KG1 (cell line): ENCODE measurements around the gene ZSCAN10.
"Not testable (repeated sequence)": the region's sequence is repeated elsewhere in the genome, so short reads cannot be mapped to it uniquely, and the experiment has no call there.

Source experiments
- DNase-seq: peaks from one replicate; lab custom pipeline; 2025; lab: John Stamatoyannopoulos, UW

Gene ZSCAN10

GRCh38 chr16:3085868-3086595 is 13.1 kb downstream of the ZSCAN10 start:
- DNase-seq: no peak

- no peak for DNase-seq
These were observed 14.0 kb downstream of the ZSCAN10 start for GRCh38 chr16:3084969-3085670.

- DNase-seq: no peak
These were observed 14.6 kb downstream of the ZSCAN10 start for GRCh38 chr16:3084491-3084890.

- not testable (repeated sequence) for DNase-seq
These were observed 15.7 kb downstream of the ZSCAN10 start for GRCh38 chr16:3083408-3083807.

- not testable (repeated sequence) for DNase-seq
These were observed 17.1 kb downstream of the ZSCAN10 start for GRCh38 chr16:3081957-3082356.

GRCh38 chr16:3080024-3080423 is 19.1 kb downstream of the ZSCAN10 start:
- no peak for DNase-seq

- no peak for DNase-seq
These were observed 22.5 kb downstream of the ZSCAN10 start for GRCh38 chr16:3076577-3076976.

- not testable (repeated sequence) for DNase-seq
These were observed 23.1 kb downstream of the ZSCAN10 start for GRCh38 chr16:3075946-3076345.

GRCh38 chr16:3075523-3075915 is 23.6 kb downstream of the ZSCAN10 start:
- DNase-seq: no peak

- DNase-seq: peak; percentile 68
These were observed 24.1 kb downstream of the ZSCAN10 start for GRCh38 chr16:3074860-3075522.

- DNase-seq: no peak
These were observed 25.6 kb downstream of the ZSCAN10 start for GRCh38 chr16:3073448-3073847.

GRCh38 chr16:3072576-3073263 is 26.4 kb downstream of the ZSCAN10 start:
- not testable (repeated sequence) for DNase-seq

- DNase-seq: not testable (repeated sequence)
These were observed 26.9 kb downstream of the ZSCAN10 start for GRCh38 chr16:3072148-3072547.

GRCh38 chr16:3071655-3072054 is 27.4 kb downstream of the ZSCAN10 start:
- DNase-seq: no peak

GRCh38 chr16:3070608-3071111 is 28.4 kb downstream of the ZSCAN10 start:
- DNase-seq: no peak

GRCh38 chr16:3069146-3069545 is 29.9 kb downstream of the ZSCAN10 start:
- DNase-seq: not testable (repeated sequence)

GRCh38 chr16:3068487-3068886 is 30.6 kb downstream of the ZSCAN10 start:
- no peak for DNase-seq

- no peak for DNase-seq
These were observed 32.7 kb downstream of the ZSCAN10 start for GRCh38 chr16:3066440-3066748.

GRCh38 chr16:3065742-3066439 is 33.2 kb downstream of the ZSCAN10 start:
- no peak for DNase-seq

GRCh38 chr16:3065069-3065741 is 33.9 kb downstream of the ZSCAN10 start, which contains the start of gene IL32:
Gene IL32 (plus strand): TSS chr16:3065640. CDS start chr16:3065812, 172 bp downstream.
- no peak for DNase-seq
